Measurements from ENCODE around the gene PLEKHH2.
A peak's percentile ranks its signal among the peaks of the same experiment; 100 is the strongest.

DNA sequence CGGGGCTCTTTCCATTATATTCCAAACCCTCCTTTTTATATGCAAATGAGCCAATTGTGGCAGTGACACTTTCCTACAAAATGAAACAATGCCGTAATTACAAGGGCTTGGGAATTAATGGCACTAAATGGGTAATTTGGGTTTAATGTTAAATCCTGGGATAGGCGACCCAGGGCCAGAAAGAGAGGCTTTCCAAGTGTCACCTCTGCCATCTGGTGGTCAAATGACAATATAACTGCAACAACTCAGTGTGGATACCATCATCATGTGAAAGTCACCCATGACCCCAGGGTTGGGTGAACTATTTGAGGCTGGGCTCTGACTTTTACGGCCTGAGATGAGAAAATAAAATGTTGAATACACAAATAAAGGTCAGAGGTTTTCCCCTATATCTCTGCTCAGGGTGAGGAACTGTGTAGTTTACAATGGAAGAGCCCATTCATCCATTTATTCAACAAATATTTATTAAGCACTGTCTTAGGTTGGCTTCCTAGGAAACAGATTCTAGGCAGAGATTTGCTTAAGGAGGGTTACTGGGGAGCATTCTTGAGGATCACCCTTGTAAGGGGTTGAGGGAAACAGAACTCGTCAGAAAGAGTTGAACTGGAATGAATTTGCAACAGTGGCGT, 27.7 kb upstream of the PLEKHH2 start:
- no peak for TF ChIP-seq POLR2A (IDR thresholded peaks at IDR 0.05)
- TF ChIP-seq, protein P1, sequence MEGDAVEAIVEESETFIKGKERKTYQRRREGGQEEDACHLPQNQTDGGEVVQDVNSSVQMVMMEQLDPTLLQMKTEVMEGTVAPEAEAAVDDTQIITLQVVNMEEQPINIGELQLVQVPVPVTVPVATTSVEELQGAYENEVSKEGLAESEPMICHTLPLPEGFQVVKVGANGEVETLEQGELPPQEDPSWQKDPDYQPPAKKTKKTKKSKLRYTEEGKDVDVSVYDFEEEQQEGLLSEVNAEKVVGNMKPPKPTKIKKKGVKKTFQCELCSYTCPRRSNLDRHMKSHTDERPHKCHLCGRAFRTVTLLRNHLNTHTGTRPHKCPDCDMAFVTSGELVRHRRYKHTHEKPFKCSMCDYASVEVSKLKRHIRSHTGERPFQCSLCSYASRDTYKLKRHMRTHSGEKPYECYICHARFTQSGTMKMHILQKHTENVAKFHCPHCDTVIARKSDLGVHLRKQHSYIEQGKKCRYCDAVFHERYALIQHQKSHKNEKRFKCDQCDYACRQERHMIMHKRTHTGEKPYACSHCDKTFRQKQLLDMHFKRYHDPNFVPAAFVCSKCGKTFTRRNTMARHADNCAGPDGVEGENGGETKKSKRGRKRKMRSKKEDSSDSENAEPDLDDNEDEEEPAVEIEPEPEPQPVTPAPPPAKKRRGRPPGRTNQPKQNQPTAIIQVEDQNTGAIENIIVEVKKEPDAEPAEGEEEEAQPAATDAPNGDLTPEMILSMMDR (IDR thresholded peaks at IDR 0.05), result peak; percentile 55 to 75 (median 65)
